DND-41 (cell line): Measurements from ENCODE around the gene CNIH2.

ENCODE experiments used
- ATAC-seq: fragments of 200-7000 bp; cut with Tn5 transposase; 3 replicates; pipeline ENCODE4 v1.9.1; 2021; ENCODE audit warnings: low read depth; ENCODE audit not compliant: insufficient read depth
- DNase-seq: peaks from one replicate; pipeline ENCODE4 v3.0.0-alpha.2; 2020
- H2AFZ ChIP-seq: 2 replicates; pipeline ENCODE4 v1.6.0; 2012; ENCODE audit warnings: low read depth, low read length
- H3K27ac ChIP-seq: 2 replicates; pipeline ENCODE4 v1.5.1; 2012; ENCODE audit warnings: low read length, inconsistent platforms
- H3K27me3 ChIP-seq: fragments of 200-600 bp; sonication (generic); 2 replicates; pipeline ENCODE4 v1.6.0; 2012; ENCODE audit warnings: low read length, mild to moderate bottlenecking, inconsistent platforms; ENCODE audit not compliant: insufficient read depth, poor library complexity
- H3K36me3 ChIP-seq: 2 replicates; pipeline ENCODE4 v1.5.1; 2012; ENCODE audit warnings: low read length, inconsistent platforms; ENCODE audit not compliant: insufficient read depth
- H3K4me1 ChIP-seq: 2 replicates; pipeline ENCODE4 v1.5.1; 2012; ENCODE audit warnings: mild to moderate bottlenecking, low read length; ENCODE audit not compliant: insufficient read depth
- H3K4me2 ChIP-seq: 2 replicates; pipeline ENCODE4 v1.6.0; 2012; ENCODE audit warnings: mild to moderate bottlenecking, moderate library complexity, low read length, inconsistent platforms; ENCODE audit not compliant: insufficient read depth
- H3K4me3 ChIP-seq, 2 experiments: fragments of 200-600 bp in 1 of 2; shearing (Covaris generic) in 1 of 2; 2 replicates each; pipeline ENCODE4 v1.5.1; 2012 to 2016; ENCODE audit warnings: inconsistent platforms in 2 of 2, low read length in 2 of 2, mild to moderate bottlenecking in 2 of 2, low read depth in 1 of 2, moderate library complexity in 1 of 2
- H3K79me2 ChIP-seq: 2 replicates; pipeline ENCODE4 v1.6.0; 2012; ENCODE audit warnings: low read length, inconsistent platforms; ENCODE audit not compliant: insufficient read depth
- H3K9ac ChIP-seq: 2 replicates; pipeline ENCODE4 v1.6.0; 2012; ENCODE audit warnings: low read depth, mild to moderate bottlenecking, inconsistent platforms, low read length, moderate library complexity
- H3K9me3 ChIP-seq: 2 replicates; pipeline ENCODE4 v1.5.1; 2012; ENCODE audit warnings: low read length, moderate library complexity, mild to moderate bottlenecking, inconsistent platforms; ENCODE audit not compliant: insufficient read depth, severe bottlenecking
- H4K20me1 ChIP-seq: 2 replicates; pipeline ENCODE4 v1.6.0; 2012; ENCODE audit warnings: low read length; ENCODE audit not compliant: insufficient read depth
- EZH2 ChIP-seq: IDR thresholded peaks from 3 replicates; pipeline ENCODE4 v1.6.1; 2012; ENCODE audit warnings: borderline replicate concordance, low read depth, mild to moderate bottlenecking, moderate library complexity, low read length, inconsistent platforms; ENCODE audit not compliant: severe bottlenecking
- TF ChIP-seq, protein P1 (sequence below): IDR thresholded peaks from 2 replicates; pipeline ENCODE4 v1.5.1; 2012; ENCODE audit warnings: borderline replicate concordance, low read length, moderate library complexity, mild to moderate bottlenecking; ENCODE audit not compliant: poor library complexity, severe bottlenecking; ENCODE audit errors: extremely low read depth

Gene CNIH2

GRCh38 chr11:66264383-66264782 lies 13.6 kb upstream of the CNIH2 start:
- Histone ChIP-seq H2AFZ (no peak overlapping the region), H3K27ac (no peak overlapping the region), H3K27me3 (no peaks in the 10 kb centered on the region), H3K9ac (no peak overlapping the region), H3K79me2 (peaks cover 17% of the 10 kb centered on the region), H3K4me2 (no peak overlapping the region), H3K36me3 (peaks cover 69% of the 10 kb centered on the region), H4K20me1 (peaks cover 30% of the 10 kb centered on the region), H3K4me3 (no peak overlapping the region), H3K4me1 (peaks cover 21% of the 10 kb centered on the region), H3K9me3 (no peaks in the 10 kb centered on the region)
- no peak for TF ChIP-seq EZH2
- TF ChIP-seq, protein P1, sequence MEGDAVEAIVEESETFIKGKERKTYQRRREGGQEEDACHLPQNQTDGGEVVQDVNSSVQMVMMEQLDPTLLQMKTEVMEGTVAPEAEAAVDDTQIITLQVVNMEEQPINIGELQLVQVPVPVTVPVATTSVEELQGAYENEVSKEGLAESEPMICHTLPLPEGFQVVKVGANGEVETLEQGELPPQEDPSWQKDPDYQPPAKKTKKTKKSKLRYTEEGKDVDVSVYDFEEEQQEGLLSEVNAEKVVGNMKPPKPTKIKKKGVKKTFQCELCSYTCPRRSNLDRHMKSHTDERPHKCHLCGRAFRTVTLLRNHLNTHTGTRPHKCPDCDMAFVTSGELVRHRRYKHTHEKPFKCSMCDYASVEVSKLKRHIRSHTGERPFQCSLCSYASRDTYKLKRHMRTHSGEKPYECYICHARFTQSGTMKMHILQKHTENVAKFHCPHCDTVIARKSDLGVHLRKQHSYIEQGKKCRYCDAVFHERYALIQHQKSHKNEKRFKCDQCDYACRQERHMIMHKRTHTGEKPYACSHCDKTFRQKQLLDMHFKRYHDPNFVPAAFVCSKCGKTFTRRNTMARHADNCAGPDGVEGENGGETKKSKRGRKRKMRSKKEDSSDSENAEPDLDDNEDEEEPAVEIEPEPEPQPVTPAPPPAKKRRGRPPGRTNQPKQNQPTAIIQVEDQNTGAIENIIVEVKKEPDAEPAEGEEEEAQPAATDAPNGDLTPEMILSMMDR = no peak
- no peak for DNase-seq
- no peak for ATAC-seq

DNA sequence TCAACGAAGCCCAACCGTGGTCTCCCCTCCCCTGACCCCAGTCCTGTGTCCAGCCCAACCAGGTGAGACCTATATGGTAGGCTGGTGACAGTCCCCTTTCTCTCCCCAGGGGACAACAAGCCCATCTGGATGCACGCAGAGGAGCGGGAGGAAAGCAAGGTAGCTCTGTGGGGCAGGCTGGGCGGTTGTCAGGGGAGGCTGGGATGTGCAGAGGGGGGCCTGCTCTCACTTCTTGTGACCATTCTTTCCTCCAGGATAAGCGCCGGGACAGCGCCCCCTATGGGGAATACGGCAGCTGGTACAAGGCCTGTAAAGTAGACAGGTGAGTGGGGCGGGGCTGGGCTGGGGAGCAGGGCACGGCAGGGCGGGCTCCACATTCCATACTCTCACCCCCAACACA lies 13.1 kb upstream of the CNIH2 start:
- peak; percentile 45 for DNase-seq
- Histone ChIP-seq H3K4me3 (no peak overlapping the region), H4K20me1 (peaks cover 28% of the 10 kb centered on the region), H3K27me3 (no peaks in the 10 kb centered on the region), H3K4me2 (no peak overlapping the region), H3K36me3 (peaks cover 66% of the 10 kb centered on the region), H3K4me1 (peaks cover 22% of the 10 kb centered on the region), H3K9ac (no peak overlapping the region), H2AFZ (no peak overlapping the region), H3K27ac (no peak overlapping the region), H3K9me3 (no peaks in the 10 kb centered on the region), H3K79me2 (peaks cover 17% of the 10 kb centered on the region)
- no peak for ATAC-seq
- TF ChIP-seq, protein P1 = peak; percentile 61
- no peak for TF ChIP-seq EZH2

GRCh38 chr11:66265531-66266377 lies 12.2 kb upstream of the CNIH2 start:
- Histone ChIP-seq H3K27ac (no peak overlapping the region), H4K20me1 (peaks cover 36% of the 10 kb centered on the region)

More at GRCh38 chr11:66265531-66266377, 12.2 kb upstream of the CNIH2 start:
- Histone ChIP-seq H3K4me2 (no peak overlapping the region), H3K36me3 (peaks cover 68% of the 10 kb centered on the region), H3K4me1 (peaks cover 31% of the 10 kb centered on the region), H2AFZ (no peak overlapping the region), H3K79me2 (peaks cover 21% of the 10 kb centered on the region), H3K9ac (no peak overlapping the region), H3K9me3 (no peaks in the 10 kb centered on the region), H3K4me3 (no peak overlapping the region), H3K27me3 (no peaks in the 10 kb centered on the region)
- no peak for TF ChIP-seq EZH2
- TF ChIP-seq, protein P1 = no peak
- ATAC-seq (no peak), DNase-seq (no peak)
